Neural progenitor cell (in vitro differentiated cells): ENCODE measurements around the gene COL17A1. TPM values are rescaled to one million over a fixed set of nuclear protein-coding genes. Genes with fewer than 3 reads are reported as not detected.

Experiments
- DNase-seq: peaks from one replicate; pipeline ENCODE4 v3.0.0-alpha.2; 2016; ENCODE audit warnings: low spot score
- H2AFZ ChIP-seq: fragments of 200-600 bp; sonication (generic); replicated peaks from 2 replicates; pipeline ENCODE4 v1.6.1; 2016; ENCODE audit warnings: antibody characterized with exemption
- H3F3A ChIP-seq: fragments of 200-600 bp; sonication (generic); 2 replicates; pipeline ENCODE4 v1.6.1; 2016; ENCODE audit warnings: antibody characterized with exemption, low read depth
- H3K27ac ChIP-seq: fragments of 200-600 bp; sonication (generic); 2 replicates; pipeline ENCODE4 v1.5.1; 2016; ENCODE audit warnings: mild to moderate bottlenecking
- H3K27me3 ChIP-seq: fragments of 200-600 bp; sonication (generic); 2 replicates; pipeline ENCODE4 v1.6.1; 2016; ENCODE audit warnings: mild to moderate bottlenecking, moderate library complexity
- H3K36me3 ChIP-seq: fragments of 200-600 bp; sonication (generic); 2 replicates; pipeline ENCODE4 v1.5.1; 2016
- H3K4me1 ChIP-seq: fragments of 200-600 bp; sonication (generic); 2 replicates; pipeline ENCODE4 v1.6.1; 2016; ENCODE audit warnings: mixed run types
- H3K4me2 ChIP-seq: fragments of 200-600 bp; sonication (generic); 2 replicates; pipeline ENCODE4 v1.6.1; 2016
- H3K4me3 ChIP-seq: fragments of 200-600 bp; sonication (generic); 2 replicates; pipeline ENCODE4 v1.5.1; 2016
- H3K79me2 ChIP-seq: fragments of 200-600 bp; sonication (generic); 2 replicates; pipeline ENCODE4 v1.6.1; 2016; ENCODE audit warnings: low read depth
- H3K9ac ChIP-seq: fragments of 200-600 bp; sonication (generic); 2 replicates; pipeline ENCODE4 v1.6.1; 2016
- H3K9me3 ChIP-seq: fragments of 200-600 bp; sonication (generic); 2 replicates; pipeline ENCODE4 v1.5.1; 2016; ENCODE audit warnings: low read depth
- H4K20me1 ChIP-seq: fragments of 200-600 bp; sonication (generic); 2 replicates; pipeline ENCODE4 v1.6.1; 2016; ENCODE audit warnings: low read depth
- H3K27ac Mint-ChIP-seq: 3 replicates; pipeline ENCODE4 v1.8.0; 2021; ENCODE audit warnings: mixed read lengths
- H3K27me3 Mint-ChIP-seq: 2 replicates; pipeline ENCODE4 v1.8.0; 2022; ENCODE audit warnings: low read depth, mild to moderate bottlenecking, inconsistent platforms, moderate library complexity, mixed read lengths; ENCODE audit not compliant: insufficient read depth
- H3K36me3 Mint-ChIP-seq: 3 replicates; pipeline ENCODE4 v1.8.0; 2021; ENCODE audit warnings: mixed read lengths
- H3K4me1 Mint-ChIP-seq: 3 replicates; pipeline ENCODE4 v1.8.0; 2021; ENCODE audit warnings: mixed read lengths
- H3K4me3 Mint-ChIP-seq: 3 replicates; pipeline ENCODE4 v1.8.0; 2021; ENCODE audit warnings: mild to moderate bottlenecking, moderate library complexity, mixed read lengths
- H3K9me3 Mint-ChIP-seq: 3 replicates; pipeline ENCODE4 v1.8.0; 2020; ENCODE audit warnings: mixed read lengths
- CTCF ChIP-seq: fragments of 200-600 bp; sonication (generic); IDR thresholded peaks from 2 replicates; pipeline ENCODE4 v1.5.1; 2017; ENCODE audit warnings: antibody characterized with exemption, mild to moderate bottlenecking
- EZH2 ChIP-seq: fragments of 200-600 bp; sonication (generic); IDR thresholded peaks from 2 replicates; pipeline ENCODE4 v1.6.1; 2017; ENCODE audit warnings: antibody characterized with exemption, mild to moderate bottlenecking, moderate library complexity
- EZH2phosphoT487 ChIP-seq: fragments of 200-600 bp; sonication (generic); IDR thresholded peaks from 2 replicates; pipeline ENCODE4 v1.6.1; 2017; ENCODE audit warnings: antibody characterized with exemption
- total RNA-seq: library from RNA; depleted of rRNA; stranded (reverse); fragments of >200 nt; gene quantifications from 2 replicates; pipeline ENCODE4 v1.2.3, GENCODE V29; 2015; ENCODE audit warnings: low replicate concordance

COL17A1 gene
- total RNA-seq, 1 donor from 2014 or later: 2.3 TPM

GRCh38 chr10:104014176-104014575, 71.5 kb downstream of the COL17A1 start:
- Mint-ChIP-seq H3K36me3 (peaks cover 5% of the 10 kb centered on the region), H3K4me1 (no peaks in the 10 kb centered on the region), H3K27ac (no peak overlapping the region), H3K4me3 (no peak overlapping the region), H3K27me3 (no peaks in the 10 kb centered on the region), H3K9me3 (no peaks in the 10 kb centered on the region)
- no peak for DNase-seq
- H4K20me1 ChIP-seq: no peaks in the 10 kb centered on the region
- H3K36me3 ChIP-seq: peaks cover 2% of the 10 kb centered on the region
- no peak overlapping the region for H3K4me3 ChIP-seq
- no peak overlapping the region for H3K9ac ChIP-seq
- no peak overlapping the region for H3K27ac ChIP-seq
- peaks cover 4% of the 10 kb centered on the region for H3F3A ChIP-seq
- no peaks in the 10 kb centered on the region for H3K9me3 ChIP-seq
- TF ChIP-seq EZH2 (no peak), EZH2phosphoT487 (no peak), CTCF (no peak)
- no peaks in the 10 kb centered on the region for H3K27me3 ChIP-seq
- no peak overlapping the region for H2AFZ ChIP-seq
- no peaks in the 10 kb centered on the region for H3K4me1 ChIP-seq
- H3K79me2 ChIP-seq: no peaks in the 10 kb centered on the region
- H3K4me2 ChIP-seq: no peak overlapping the region

- Mint-ChIP-seq H3K27ac (no peak overlapping the region), H3K36me3 (peaks cover 5% of the 10 kb centered on the region), H3K9me3 (no peaks in the 10 kb centered on the region), H3K4me1 (no peaks in the 10 kb centered on the region), H3K4me3 (no peak overlapping the region), H3K27me3 (no peaks in the 10 kb centered on the region)
- no peak for DNase-seq
- H3K79me2 ChIP-seq: no peaks in the 10 kb centered on the region
- no peak overlapping the region for H3K4me2 ChIP-seq
- no peak overlapping the region for H3K9ac ChIP-seq
- peaks cover 4% of the 10 kb centered on the region for H3F3A ChIP-seq
- no peak overlapping the region for H2AFZ ChIP-seq
- no peaks in the 10 kb centered on the region for H3K4me1 ChIP-seq
- no peak overlapping the region for H3K27ac ChIP-seq
- H3K36me3 ChIP-seq: peaks cover 3% of the 10 kb centered on the region
- H4K20me1 ChIP-seq: no peaks in the 10 kb centered on the region
- H3K4me3 ChIP-seq: no peak overlapping the region
- TF ChIP-seq CTCF (no peak), EZH2phosphoT487 (no peak), EZH2 (no peak)
- H3K9me3 ChIP-seq: no peaks in the 10 kb centered on the region
- no peaks in the 10 kb centered on the region for H3K27me3 ChIP-seq
Observed at GRCh38 chr10:104013489-104013888, 72.2 kb downstream of the COL17A1 start.

- Mint-ChIP-seq H3K4me3 (no peak overlapping the region), H3K27ac (no peak overlapping the region), H3K27me3 (no peaks in the 10 kb centered on the region), H3K9me3 (no peaks in the 10 kb centered on the region), H3K36me3 (peaks cover 2% of the 10 kb centered on the region), H3K4me1 (no peaks in the 10 kb centered on the region)
- Histone ChIP-seq H3K79me2 (no peaks in the 10 kb centered on the region), H2AFZ (no peak overlapping the region), H3K4me1 (no peaks in the 10 kb centered on the region), H3K27me3 (no peaks in the 10 kb centered on the region), H3K27ac (no peak overlapping the region), H3F3A (peaks cover 9% of the 10 kb centered on the region), H3K36me3 (peaks cover 3% of the 10 kb centered on the region), H4K20me1 (no peaks in the 10 kb centered on the region), H3K9ac (no peak overlapping the region), H3K4me2 (no peak overlapping the region), H3K9me3 (no peaks in the 10 kb centered on the region), H3K4me3 (no peak overlapping the region)
- TF ChIP-seq EZH2phosphoT487 (no peak), CTCF (no peak), EZH2 (no peak)
- DNase-seq: no peak
Observed at GRCh38 chr10:104011904-104012303, 73.8 kb downstream of the COL17A1 start.
